ENCODE data around the gene PLXNC1.

Gene PLXNC1

DNA sequence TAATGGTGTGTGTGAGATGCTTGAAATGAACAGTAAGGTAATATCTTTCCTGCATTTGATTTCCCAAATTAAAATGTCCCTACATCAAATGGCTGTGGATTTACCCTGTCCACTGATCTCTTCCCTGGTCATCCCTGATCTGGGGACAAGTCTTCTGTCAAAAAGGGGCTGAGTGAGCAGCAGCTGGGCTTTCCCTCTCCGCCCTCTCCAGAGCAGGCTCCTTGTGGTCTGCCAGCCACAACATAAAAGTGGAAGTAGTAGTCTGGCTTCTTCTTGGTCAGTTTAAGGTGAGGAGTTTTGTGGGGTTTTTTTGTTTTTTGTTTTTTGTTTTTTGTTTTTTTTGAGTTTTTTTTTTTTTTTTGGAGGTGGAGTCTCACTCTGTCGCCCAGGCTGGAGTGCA, 25.2 kb upstream of the PLXNC1 start:
- no peak for TF ChIP-seq EZH2phosphoT487 (IDR thresholded peaks at IDR 0.05; ENCODE audit: low read length)
- Histone ChIP-seq H4K20me1 (ENCODE audit: insufficient read depth, low read length) (no peaks in the 10 kb centered on the region), H3K4me3 (ENCODE audit: low read length) (no peak overlapping the region), H2AFZ (ENCODE audit: low read length) (no peak overlapping the region), H3K4me2 (ENCODE audit: low read depth, low read length) (no peak overlapping the region), H3K27ac (ENCODE audit: low read length) (no peak overlapping the region), H3K79me2 (ENCODE audit: low read length) (no peaks in the 10 kb centered on the region), H3K9me3 (replicated peaks; ENCODE audit: insufficient read depth, low read length) (no peaks in the 10 kb centered on the region), H3K36me3 (replicated peaks; ENCODE audit: insufficient read depth, low read length) (no peaks in the 10 kb centered on the region), H3K9me2 (replicated peaks; ENCODE audit: insufficient read depth, low read length) (no peaks in the 10 kb centered on the region), H3K27me3 (replicated peaks; ENCODE audit: insufficient read depth, low read length) (no peaks in the 10 kb centered on the region), H3K9ac (ENCODE audit: low read length) (no peak overlapping the region), H3K4me1 (ENCODE audit: low read length) (peaks cover 11% of the 10 kb centered on the region), H3F3A (ENCODE audit: insufficient read depth, low read length) (0 out of 2 replicates have a peak, but pooled peaks cover 8% of the 10 kb centered on the region)
- no peak for DNase-seq

- Histone ChIP-seq H3K27me3 (replicated peaks; ENCODE audit: insufficient read depth, low read length) (no peaks in the 10 kb centered on the region), H3K27ac (ENCODE audit: low read length) (no peak overlapping the region), H3K9me2 (replicated peaks; ENCODE audit: insufficient read depth, low read length) (no peaks in the 10 kb centered on the region), H3F3A (ENCODE audit: insufficient read depth, low read length) (0 out of 2 replicates have a peak, but pooled peaks cover 8% of the 10 kb centered on the region), H2AFZ (ENCODE audit: low read length) (no peak overlapping the region), H3K4me1 (ENCODE audit: low read length) (peaks cover 11% of the 10 kb centered on the region), H3K4me3 (ENCODE audit: low read length) (no peak overlapping the region), H3K9me3 (replicated peaks; ENCODE audit: insufficient read depth, low read length) (no peaks in the 10 kb centered on the region), H3K79me2 (ENCODE audit: low read length) (no peaks in the 10 kb centered on the region), H3K36me3 (replicated peaks; ENCODE audit: insufficient read depth, low read length) (no peaks in the 10 kb centered on the region), H3K9ac (ENCODE audit: low read length) (no peak overlapping the region), H4K20me1 (ENCODE audit: insufficient read depth, low read length) (no peaks in the 10 kb centered on the region), H3K4me2 (ENCODE audit: low read depth, low read length) (no peak overlapping the region)
- no peak for DNase-seq
- TF ChIP-seq EZH2phosphoT487 (IDR thresholded peaks at IDR 0.05; ENCODE audit: low read length) (no peak), EZH2 (optimal IDR thresholded peaks at IDR 0.05; ENCODE audit: low read depth, low read length) (no peak)
- TF ChIP-seq, protein P1, sequence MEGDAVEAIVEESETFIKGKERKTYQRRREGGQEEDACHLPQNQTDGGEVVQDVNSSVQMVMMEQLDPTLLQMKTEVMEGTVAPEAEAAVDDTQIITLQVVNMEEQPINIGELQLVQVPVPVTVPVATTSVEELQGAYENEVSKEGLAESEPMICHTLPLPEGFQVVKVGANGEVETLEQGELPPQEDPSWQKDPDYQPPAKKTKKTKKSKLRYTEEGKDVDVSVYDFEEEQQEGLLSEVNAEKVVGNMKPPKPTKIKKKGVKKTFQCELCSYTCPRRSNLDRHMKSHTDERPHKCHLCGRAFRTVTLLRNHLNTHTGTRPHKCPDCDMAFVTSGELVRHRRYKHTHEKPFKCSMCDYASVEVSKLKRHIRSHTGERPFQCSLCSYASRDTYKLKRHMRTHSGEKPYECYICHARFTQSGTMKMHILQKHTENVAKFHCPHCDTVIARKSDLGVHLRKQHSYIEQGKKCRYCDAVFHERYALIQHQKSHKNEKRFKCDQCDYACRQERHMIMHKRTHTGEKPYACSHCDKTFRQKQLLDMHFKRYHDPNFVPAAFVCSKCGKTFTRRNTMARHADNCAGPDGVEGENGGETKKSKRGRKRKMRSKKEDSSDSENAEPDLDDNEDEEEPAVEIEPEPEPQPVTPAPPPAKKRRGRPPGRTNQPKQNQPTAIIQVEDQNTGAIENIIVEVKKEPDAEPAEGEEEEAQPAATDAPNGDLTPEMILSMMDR (IDR thresholded peaks at IDR 0.05; ENCODE audit: low read length) = no peak
Observed at GRCh38 chr12:94126067-94126466, 22.3 kb upstream of the PLXNC1 start.

GRCh38 chr12:94127239-94128131, 20.9 kb upstream of the PLXNC1 start:
- no peaks in the 10 kb centered on the region for H3K27me3 ChIP-seq (replicated peaks; ENCODE audit: insufficient read depth, low read length)
- no peak for DNase-seq
- 0 out of 2 replicates have a peak, but pooled peaks cover 8% of the 10 kb centered on the region for H3F3A ChIP-seq (ENCODE audit: insufficient read depth, low read length)
- H3K27ac ChIP-seq (ENCODE audit: low read length) = no peak overlapping the region
- no peaks in the 10 kb centered on the region for H3K79me2 ChIP-seq (ENCODE audit: low read length)
- H2AFZ ChIP-seq (ENCODE audit: low read length) = no peak overlapping the region
- H4K20me1 ChIP-seq (ENCODE audit: insufficient read depth, low read length) = no peaks in the 10 kb centered on the region
- no peaks in the 10 kb centered on the region for H3K9me2 ChIP-seq (replicated peaks; ENCODE audit: insufficient read depth, low read length)
- no peak overlapping the region for H3K9ac ChIP-seq (ENCODE audit: low read length)
- no peaks in the 10 kb centered on the region for H3K36me3 ChIP-seq (replicated peaks; ENCODE audit: insufficient read depth, low read length)
- no peaks in the 10 kb centered on the region for H3K9me3 ChIP-seq (replicated peaks; ENCODE audit: insufficient read depth, low read length)
- TF ChIP-seq EZH2 (optimal IDR thresholded peaks at IDR 0.05; ENCODE audit: low read depth, low read length) (no peak), EZH2phosphoT487 (IDR thresholded peaks at IDR 0.05; ENCODE audit: low read length) (no peak)
- TF ChIP-seq, protein P1 (IDR thresholded peaks at IDR 0.05; ENCODE audit: low read length) = no peak
- H3K4me1 ChIP-seq (ENCODE audit: low read length) = peaks cover 11% of the 10 kb centered on the region
- no peak overlapping the region for H3K4me2 ChIP-seq (ENCODE audit: low read depth, low read length)
- no peak overlapping the region for H3K4me3 ChIP-seq (ENCODE audit: low read length)

- no peak overlapping the region for H3K9ac ChIP-seq (ENCODE audit: low read length)
- H3K27ac ChIP-seq (ENCODE audit: low read length) = no peak overlapping the region
- H3K9me3 ChIP-seq (replicated peaks; ENCODE audit: insufficient read depth, low read length) = no peaks in the 10 kb centered on the region
- H3K36me3 ChIP-seq (replicated peaks; ENCODE audit: insufficient read depth, low read length) = no peaks in the 10 kb centered on the region
- no peaks in the 10 kb centered on the region for H3K9me2 ChIP-seq (replicated peaks; ENCODE audit: insufficient read depth, low read length)
- no peak overlapping the region for H2AFZ ChIP-seq (ENCODE audit: low read length)
- 0 out of 2 replicates have a peak, but pooled peaks cover 8% of the 10 kb centered on the region for H3F3A ChIP-seq (ENCODE audit: insufficient read depth, low read length)
- H3K4me1 ChIP-seq (ENCODE audit: low read length) = peaks cover 11% of the 10 kb centered on the region
- TF ChIP-seq EZH2phosphoT487 (IDR thresholded peaks at IDR 0.05; ENCODE audit: low read length) (no peak), EZH2 (optimal IDR thresholded peaks at IDR 0.05; ENCODE audit: low read depth, low read length) (no peak)
- TF ChIP-seq, protein P1 (IDR thresholded peaks at IDR 0.05; ENCODE audit: low read length) = no peak
- no peaks in the 10 kb centered on the region for H3K79me2 ChIP-seq (ENCODE audit: low read length)
- H3K4me2 ChIP-seq (ENCODE audit: low read depth, low read length) = no peak overlapping the region
- no peaks in the 10 kb centered on the region for H4K20me1 ChIP-seq (ENCODE audit: insufficient read depth, low read length)
- H3K4me3 ChIP-seq (ENCODE audit: low read length) = no peak overlapping the region
- DNase-seq = no peak
- H3K27me3 ChIP-seq (replicated peaks; ENCODE audit: insufficient read depth, low read length) = no peaks in the 10 kb centered on the region
Observed at GRCh38 chr12:94128280-94128679, 20.1 kb upstream of the PLXNC1 start.

All from MM.1S (cell line).